Natural killer cell (primary cell): ENCODE data around the gene SNTB2. TPM values are rescaled to one million over a fixed set of nuclear protein-coding genes. Genes with fewer than 3 reads are reported as not detected.
A peak's percentile ranks its signal among the peaks of the same experiment; 100 is the strongest.
"Not testable (repeated sequence)": the region's sequence is repeated elsewhere in the genome, so short reads cannot be mapped to it uniquely, and the experiment has no call there.

Source experiments
- ATAC-seq, 3 donors: fragments of 150-1000 bp in 2 of 3; fragments of 200-7000 bp in 1 of 3; cut with Tn5 transposase; 1 replicate in 1 of 3; 2 replicates in 2 of 3; pipeline ENCODE4 v1.10.0; 2021; ENCODE audit warnings: mild to moderate bottlenecking in 2 of 3, moderate library complexity in 2 of 3
- DNase-seq, 2 donors: peaks; one replicate each; pipeline versions ENCODE4 v3.0.0 to v3.0.0-alpha.2; 2013 to 2021; ENCODE audit warnings: mixed read lengths in 1 of 2
- H3K27ac ChIP-seq: one replicate; pipeline ENCODE4 v1.5.1; 2013; ENCODE audit warnings: mild to moderate bottlenecking, low read length
- H3K27me3 ChIP-seq: one replicate; pipeline ENCODE4 v1.6.1; 2013; ENCODE audit warnings: low read length; ENCODE audit not compliant: control insufficient read depth, insufficient read depth
- H3K36me3 ChIP-seq: one replicate; pipeline ENCODE4 v1.6.1; 2013; ENCODE audit warnings: low read length; ENCODE audit not compliant: control insufficient read depth, insufficient read depth
- H3K4me1 ChIP-seq: one replicate; pipeline ENCODE4 v1.6.1; 2013; ENCODE audit warnings: low read length; ENCODE audit not compliant: control insufficient read depth, insufficient read depth
- H3K4me3 ChIP-seq: one replicate; pipeline ENCODE4 v1.5.1; 2013; ENCODE audit warnings: low read length
- H3K9me3 ChIP-seq: one replicate; pipeline ENCODE4 v1.6.1; 2013; ENCODE audit warnings: low read length; ENCODE audit not compliant: control insufficient read depth, insufficient read depth
- H3K27ac Mint-ChIP-seq, 2 donors: one replicate each; pipeline ENCODE4 v1.8.0; 2022; ENCODE audit warnings: mild to moderate bottlenecking in 2 of 2, mixed read lengths in 2 of 2, moderate library complexity in 1 of 2
- H3K27me3 Mint-ChIP-seq, 2 donors: one replicate each; pipeline ENCODE4 v1.8.0; 2022; ENCODE audit warnings: low read depth in 2 of 2, mixed read lengths in 2 of 2
- H3K36me3 Mint-ChIP-seq: one replicate; pipeline ENCODE4 v1.8.0; 2022; ENCODE audit warnings: mixed read lengths
- H3K4me1 Mint-ChIP-seq, 2 donors: one replicate each; pipeline ENCODE4 v1.8.0; 2022; ENCODE audit warnings: mixed read lengths in 2 of 2
- H3K4me3 Mint-ChIP-seq: one replicate; pipeline ENCODE4 v1.8.0; 2022; ENCODE audit warnings: mild to moderate bottlenecking, moderate library complexity, mixed read lengths
- H3K9me3 Mint-ChIP-seq, 2 donors: one replicate each; pipeline ENCODE4 v1.8.0; 2022; ENCODE audit warnings: mixed read lengths in 2 of 2
- WGBS: methylation state at CpG from one replicate; pipeline ENCODE4 v1.1.7; 2013; ENCODE audit warnings: missing lambda C conversion rate; ENCODE audit not compliant: insufficient coverage; 5-methylcytosine and 5-hydroxymethylcytosine counted together
- intact Hi-C: fragments of 100-400 bp; cut with micrococcal nuclease; formaldehyde crosslinking; loops from one replicate; pipeline ENCODE4 v1.14.2; 2022
- total RNA-seq, 4 donors: library from RNA; stranded (reverse); fragments of 120-200 nt in 1 of 4; gene quantifications; one replicate each; pipeline versions ENCODE4 v1.2.3 to v1.2.4, GENCODE V29; 2013 to 2022
- TF ChIP-seq, protein P1 (sequence below): fragments of 200-600 bp; IDR thresholded peaks from one replicate; pipeline ENCODE4 v1.8.0; 2022; ENCODE audit warnings: antibody characterized with exemption

Gene SNTB2
- total RNA-seq, result 10 to 100 TPM; 43.8 to 55.2 (median 49.9) TPM
- 29.7 TPM for total RNA-seq (2013)

DNA sequence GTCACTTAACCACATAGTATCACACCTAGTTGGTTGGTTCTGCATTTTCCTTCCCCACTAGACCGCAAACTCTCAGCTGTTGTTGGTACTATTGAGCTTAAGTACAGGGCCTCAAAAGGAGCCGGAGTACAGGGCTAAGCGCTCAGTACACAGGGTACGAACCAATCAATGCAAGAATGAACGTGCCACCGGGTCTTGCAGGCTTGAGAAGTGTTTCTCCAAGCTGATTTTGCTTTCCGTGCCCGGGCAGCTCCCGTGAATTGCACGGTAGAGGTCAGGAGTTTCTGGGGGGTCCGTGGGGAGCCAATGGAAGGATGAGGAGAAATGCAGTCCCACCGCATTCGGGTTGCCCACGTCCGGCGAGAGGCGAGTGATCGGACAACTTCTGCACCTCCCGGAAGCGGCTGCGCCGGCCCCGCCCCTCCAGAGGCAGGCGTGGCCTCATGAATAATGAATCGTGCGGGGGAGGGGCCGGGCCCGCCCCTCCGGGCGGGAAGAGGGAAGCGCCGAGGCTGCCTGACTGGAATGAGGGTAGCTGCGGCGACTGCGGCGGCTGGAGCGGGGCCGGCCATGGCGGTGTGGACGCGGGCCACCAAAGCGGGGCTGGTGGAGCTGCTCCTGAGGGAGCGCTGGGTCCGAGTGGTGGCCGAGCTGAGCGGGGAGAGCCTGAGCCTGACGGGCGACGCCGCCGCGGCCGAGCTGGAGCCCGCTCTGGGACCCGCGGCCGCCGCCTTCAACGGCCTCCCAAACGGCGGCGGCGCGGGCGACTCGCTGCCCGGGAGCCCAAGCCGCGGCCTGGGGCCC lies at the start of gene SNTB2:
Gene SNTB2 (plus strand): TSS at position 523 of the 804 bp plus-strand sequence. CDS start 3 bp downstream, at position 526.
- intact Hi-C loops, result no loop called here

DNA sequence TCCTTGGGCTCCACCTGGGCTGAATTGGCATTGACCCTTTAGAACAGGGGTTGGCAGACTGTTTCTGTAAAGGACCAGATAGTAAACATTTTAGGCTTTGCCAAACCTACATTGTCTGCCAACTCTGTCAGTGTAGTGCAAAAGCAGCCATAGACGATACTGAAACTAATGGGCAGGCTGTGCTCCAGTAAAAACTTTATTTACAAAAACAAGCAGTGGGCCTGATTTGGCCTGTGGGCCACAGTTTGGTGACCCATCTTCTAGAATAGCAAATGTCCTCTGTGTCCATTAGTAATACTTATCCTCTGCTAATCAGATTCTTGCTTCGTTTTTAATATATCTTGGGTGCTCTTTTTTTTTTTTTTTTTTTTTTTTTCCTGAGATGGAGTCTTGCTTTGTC lies 48.4 kb upstream of the SNTB2 start:
- Mint-ChIP-seq H3K4me3 (no peak overlapping the region), H3K9me3 (no peaks in the 10 kb centered on the region), H3K27ac (no peak overlapping the region), H3K4me1 (peaks cover 7 to 13% of the 10 kb centered on the region in 2 donors), H3K27me3 (no peaks in the 10 kb centered on the region), H3K36me3 (peaks cover 28% of the 10 kb centered on the region)
- Histone ChIP-seq H3K4me3 (no peak overlapping the region), H3K9me3 (no peaks in the 10 kb centered on the region), H3K4me1 (no peaks in the 10 kb centered on the region), H3K36me3 (peaks cover 55% of the 10 kb centered on the region), H3K27ac (no peak overlapping the region), H3K27me3 (no peaks in the 10 kb centered on the region)
- TF ChIP-seq, protein P1, sequence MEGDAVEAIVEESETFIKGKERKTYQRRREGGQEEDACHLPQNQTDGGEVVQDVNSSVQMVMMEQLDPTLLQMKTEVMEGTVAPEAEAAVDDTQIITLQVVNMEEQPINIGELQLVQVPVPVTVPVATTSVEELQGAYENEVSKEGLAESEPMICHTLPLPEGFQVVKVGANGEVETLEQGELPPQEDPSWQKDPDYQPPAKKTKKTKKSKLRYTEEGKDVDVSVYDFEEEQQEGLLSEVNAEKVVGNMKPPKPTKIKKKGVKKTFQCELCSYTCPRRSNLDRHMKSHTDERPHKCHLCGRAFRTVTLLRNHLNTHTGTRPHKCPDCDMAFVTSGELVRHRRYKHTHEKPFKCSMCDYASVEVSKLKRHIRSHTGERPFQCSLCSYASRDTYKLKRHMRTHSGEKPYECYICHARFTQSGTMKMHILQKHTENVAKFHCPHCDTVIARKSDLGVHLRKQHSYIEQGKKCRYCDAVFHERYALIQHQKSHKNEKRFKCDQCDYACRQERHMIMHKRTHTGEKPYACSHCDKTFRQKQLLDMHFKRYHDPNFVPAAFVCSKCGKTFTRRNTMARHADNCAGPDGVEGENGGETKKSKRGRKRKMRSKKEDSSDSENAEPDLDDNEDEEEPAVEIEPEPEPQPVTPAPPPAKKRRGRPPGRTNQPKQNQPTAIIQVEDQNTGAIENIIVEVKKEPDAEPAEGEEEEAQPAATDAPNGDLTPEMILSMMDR, result no peak
- ATAC-seq (no peak), DNase-seq (no peak)
- intact Hi-C loops, result no loop called here
- WGBS, result 98% methylated on average over 2 of the region's 2 CpGs

More for the DNA sequence above, at the start of gene SNTB2:
- Histone ChIP-seq H3K36me3 (no peaks in the 10 kb centered on the region), H3K27ac (peak within 1 kb of the TSS; percentile 82), H3K27me3 (no peaks in the 10 kb centered on the region), H3K9me3 (no peaks in the 10 kb centered on the region), H3K4me1 (peaks cover 54% of the 10 kb centered on the region), H3K4me3 (peak within 1 kb of the TSS; percentile 83)
- TF ChIP-seq, protein P1, result no peak
- DNase-seq, result peak; percentile 79 to 88
- ATAC-seq, result peak; percentile 79 to 90 (median 80)
- under 1% methylated on average over 69 of the region's 69 CpGs for WGBS
- no peaks in the 10 kb centered on the region for H3K36me3 Mint-ChIP-seq
- no peaks in the 10 kb centered on the region for H3K9me3 Mint-ChIP-seq
- H3K4me3 Mint-ChIP-seq, result peak within 1 kb of the TSS; percentile 100
- no peaks in the 10 kb centered on the region for H3K27me3 Mint-ChIP-seq
- H3K27ac Mint-ChIP-seq, result peak within 1 kb of the TSS; percentile 97 to 98
- H3K4me1 Mint-ChIP-seq, result peaks cover 42 to 55% of the 10 kb centered on the region in 2 donors

DNA sequence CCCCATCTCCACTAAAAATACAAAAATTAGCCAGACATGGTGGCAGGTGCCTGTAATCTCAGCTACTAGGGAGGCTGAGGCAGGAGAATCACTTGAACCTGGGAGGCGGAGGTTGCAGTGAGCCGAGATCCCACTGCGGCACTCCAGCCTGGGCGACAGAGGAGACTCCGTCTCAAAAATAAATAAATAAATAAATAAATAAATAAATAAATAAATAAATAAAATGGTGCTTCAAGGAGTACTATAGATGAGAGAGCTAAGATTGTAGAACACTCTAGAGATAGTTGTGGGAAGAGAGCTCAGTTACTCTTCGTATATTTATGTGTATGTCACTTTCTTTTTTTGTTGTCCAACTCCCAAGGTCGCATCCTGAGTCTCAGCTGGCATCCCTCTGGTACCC lies 47.5 kb upstream of the SNTB2 start:
- H3K27ac ChIP-seq, H3K4me3 ChIP-seq, ATAC-seq, H3K9me3 ChIP-seq, intact Hi-C loops, H3K27me3 Mint-ChIP-seq, H3K4me1 ChIP-seq, H3K27ac Mint-ChIP-seq, H3K27me3 ChIP-seq, H3K9me3 Mint-ChIP-seq, H3K4me1 Mint-ChIP-seq, H3K4me3 Mint-ChIP-seq, DNase-seq: not testable (repeated sequence)
- peaks cover 28% of the 10 kb centered on the region for H3K36me3 Mint-ChIP-seq
- peaks cover 61% of the 10 kb centered on the region for H3K36me3 ChIP-seq
- WGBS, result 96% methylated on average over 2 of the region's 7 CpGs

DNA sequence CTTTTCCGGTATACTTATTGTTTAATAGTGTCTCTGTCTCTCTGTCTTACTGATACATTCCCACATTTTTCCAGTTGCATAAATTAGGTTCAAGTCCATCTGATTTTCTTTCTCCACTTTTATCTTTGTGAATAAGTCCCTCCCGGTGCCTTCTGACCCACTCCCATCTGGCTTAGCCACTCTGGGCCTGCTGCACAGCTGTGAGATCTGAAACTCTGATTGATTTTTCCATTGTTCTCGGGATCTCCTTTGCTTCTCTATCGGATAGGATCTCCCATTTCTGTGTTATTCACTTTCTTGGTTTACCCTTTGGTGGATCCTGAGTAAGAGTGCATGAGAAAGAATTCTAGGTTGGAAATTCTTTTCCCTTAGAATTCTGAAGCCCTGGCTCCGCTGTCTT lies 46.0 kb upstream of the SNTB2 start:
- DNase-seq (no peak), ATAC-seq (no peak)
- peaks cover 30% of the 10 kb centered on the region for H3K36me3 Mint-ChIP-seq
- H3K27me3 Mint-ChIP-seq, result no peaks in the 10 kb centered on the region
- intact Hi-C loops, result no loop called here
- 100% methylated on average over 5 of the region's 5 CpGs for WGBS
- no peaks in the 10 kb centered on the region for H3K9me3 Mint-ChIP-seq
- H3K27ac ChIP-seq, result no peak overlapping the region
- no peaks in the 10 kb centered on the region for H3K27me3 ChIP-seq
- no peak overlapping the region for H3K27ac Mint-ChIP-seq
- H3K4me3 ChIP-seq, result no peak overlapping the region
- TF ChIP-seq, protein P1, result no peak
- H3K9me3 ChIP-seq, result no peaks in the 10 kb centered on the region
- no peaks in the 10 kb centered on the region for H3K4me1 ChIP-seq
- H3K4me3 Mint-ChIP-seq, result no peak overlapping the region
- peaks cover 69% of the 10 kb centered on the region for H3K36me3 ChIP-seq
- H3K4me1 Mint-ChIP-seq, result peaks cover 0 to 7% of the 10 kb centered on the region in 2 donors
